ENCODE measurements around the gene GGA1.
"Not testable (repeated sequence)": the region's sequence is repeated elsewhere in the genome, so short reads cannot be mapped to it uniquely, and the experiment has no call there.

The GGA1 gene

DNA sequence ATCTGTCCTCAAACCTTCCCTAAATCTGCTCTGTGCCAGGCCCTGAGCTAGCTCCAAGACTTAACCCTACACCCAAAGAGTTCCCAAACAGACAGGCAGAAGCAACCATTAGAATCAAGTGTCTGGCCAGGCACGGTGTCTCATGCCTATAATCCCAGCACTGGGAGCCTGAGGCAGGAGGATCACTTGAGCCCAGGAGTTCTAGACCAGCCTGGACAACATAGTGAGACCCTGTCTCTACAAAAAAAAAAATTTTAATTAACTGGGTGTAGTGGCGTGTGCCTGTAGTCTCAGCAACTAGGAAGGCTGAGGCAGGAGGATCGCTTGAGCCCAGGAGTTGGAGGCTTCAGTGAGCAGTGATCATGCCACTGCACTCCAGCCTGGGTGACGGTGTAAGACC is 47.9 kb downstream of the GGA1 start:
- DNase-seq = not testable (repeated sequence)

DNA sequence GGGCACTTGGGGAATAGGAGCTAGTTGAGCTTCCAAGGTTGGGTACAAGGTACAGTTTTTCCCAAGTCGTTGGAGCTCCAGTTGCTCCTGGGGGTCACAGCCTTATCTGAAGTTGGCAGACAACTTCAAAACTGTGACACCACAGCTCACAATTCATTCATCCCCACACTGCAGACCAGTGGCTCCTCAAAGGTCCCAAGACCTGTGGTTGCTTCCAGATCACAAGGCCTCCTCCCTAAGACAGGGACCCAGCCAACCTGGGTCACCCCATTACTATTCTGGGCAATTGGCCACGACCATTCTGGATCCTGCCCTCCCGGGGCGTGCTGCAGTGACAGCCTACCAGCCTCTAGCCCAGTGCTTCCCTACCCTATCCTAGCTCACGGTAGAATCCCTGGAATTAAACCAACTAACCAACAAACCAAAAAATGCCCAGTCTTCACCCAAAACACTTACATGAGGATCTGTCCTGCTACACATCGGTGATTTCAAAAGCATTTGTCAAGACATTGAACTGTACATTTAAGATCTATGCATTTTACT is 49.0 kb downstream of the GGA1 start:
- DNase-seq = no peak

DNA sequence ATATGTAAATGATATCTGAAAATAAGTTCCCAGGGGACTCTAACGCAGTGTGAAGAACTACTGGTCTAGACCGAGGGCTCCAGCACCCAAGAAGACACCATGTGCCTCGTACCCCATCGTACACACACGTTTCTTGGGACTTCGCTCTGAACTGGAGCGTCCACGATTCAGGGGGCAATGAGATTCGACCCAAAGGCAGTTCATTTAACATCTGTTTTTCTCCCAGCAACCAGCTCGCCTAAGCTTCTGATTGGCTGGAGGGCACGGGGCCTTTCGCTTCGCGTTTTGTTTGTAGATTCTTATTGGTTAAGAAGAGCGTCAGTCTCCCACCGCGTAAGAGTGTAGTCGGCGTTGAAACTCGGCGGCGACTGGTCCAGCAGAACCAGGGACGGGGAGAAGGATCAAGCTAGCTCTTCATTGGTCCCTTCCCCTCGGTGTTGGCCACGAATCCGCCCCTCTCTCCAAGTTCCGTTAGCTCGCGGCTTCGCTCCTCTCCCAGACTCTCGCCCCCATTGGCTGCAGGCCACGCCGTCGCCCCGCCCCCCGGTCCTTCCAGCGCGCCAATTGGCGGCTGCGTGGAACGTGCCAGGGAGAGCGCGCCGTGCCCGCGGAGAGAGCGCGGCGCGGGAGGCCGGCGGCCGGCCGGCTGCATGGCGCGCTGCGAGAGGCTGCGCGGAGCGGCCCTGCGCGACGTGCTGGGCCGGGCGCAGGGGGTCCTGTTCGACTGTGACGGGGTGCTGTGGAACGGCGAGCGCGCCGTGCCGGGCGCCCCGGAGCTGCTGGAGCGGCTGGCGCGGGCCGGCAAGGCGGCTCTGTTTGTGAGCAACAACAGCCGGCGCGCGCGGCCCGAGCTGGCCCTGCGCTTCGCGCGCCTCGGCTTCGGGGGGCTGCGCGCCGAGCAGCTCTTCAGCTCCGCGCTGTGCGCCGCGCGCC is 49.8 kb downstream of the GGA1 start, which contains the start of gene PDXP:
Gene PDXP, plus strand, starts transcription at position 591 of the 933 bp plus-strand sequence. Its CDS starts 60 bp downstream, at position 651.
- DNase-seq = peak; percentile 98

DNA sequence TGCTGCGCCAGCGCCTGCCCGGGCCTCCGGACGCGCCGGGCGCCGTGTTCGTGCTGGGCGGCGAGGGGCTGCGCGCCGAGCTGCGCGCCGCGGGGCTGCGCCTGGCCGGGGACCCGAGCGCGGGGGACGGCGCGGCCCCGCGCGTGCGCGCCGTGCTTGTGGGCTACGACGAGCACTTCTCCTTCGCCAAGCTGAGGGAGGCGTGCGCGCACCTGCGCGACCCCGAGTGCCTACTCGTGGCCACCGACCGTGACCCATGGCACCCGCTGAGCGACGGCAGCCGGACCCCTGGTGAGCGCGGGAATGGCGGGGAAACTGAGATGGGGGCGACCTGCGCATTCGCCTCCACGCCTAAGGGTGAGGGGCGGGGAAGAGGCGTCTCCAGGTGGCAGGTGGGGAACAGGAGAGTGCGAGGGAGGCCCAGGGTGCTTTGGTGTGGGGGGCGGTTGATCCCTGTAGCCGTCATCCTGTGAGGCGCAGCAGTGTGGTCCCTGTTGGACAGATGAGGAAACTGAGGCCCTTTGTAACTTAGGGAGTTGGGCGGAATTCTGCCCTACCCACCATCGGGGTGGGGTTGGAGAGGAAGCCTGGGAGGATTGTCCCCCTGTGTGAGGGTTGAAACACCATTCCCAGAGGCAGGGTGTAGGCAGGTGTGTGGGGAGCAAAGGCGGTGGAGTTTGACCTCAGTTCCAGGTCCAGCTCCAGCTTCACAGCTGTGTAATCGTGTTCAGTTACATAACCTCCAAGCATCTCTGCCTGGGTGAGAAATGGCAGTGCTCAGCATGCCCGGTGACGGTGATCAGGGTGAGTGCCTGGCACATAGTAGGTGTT is 50.6 kb downstream of the GGA1 start:
- no peak for DNase-seq

DNA sequence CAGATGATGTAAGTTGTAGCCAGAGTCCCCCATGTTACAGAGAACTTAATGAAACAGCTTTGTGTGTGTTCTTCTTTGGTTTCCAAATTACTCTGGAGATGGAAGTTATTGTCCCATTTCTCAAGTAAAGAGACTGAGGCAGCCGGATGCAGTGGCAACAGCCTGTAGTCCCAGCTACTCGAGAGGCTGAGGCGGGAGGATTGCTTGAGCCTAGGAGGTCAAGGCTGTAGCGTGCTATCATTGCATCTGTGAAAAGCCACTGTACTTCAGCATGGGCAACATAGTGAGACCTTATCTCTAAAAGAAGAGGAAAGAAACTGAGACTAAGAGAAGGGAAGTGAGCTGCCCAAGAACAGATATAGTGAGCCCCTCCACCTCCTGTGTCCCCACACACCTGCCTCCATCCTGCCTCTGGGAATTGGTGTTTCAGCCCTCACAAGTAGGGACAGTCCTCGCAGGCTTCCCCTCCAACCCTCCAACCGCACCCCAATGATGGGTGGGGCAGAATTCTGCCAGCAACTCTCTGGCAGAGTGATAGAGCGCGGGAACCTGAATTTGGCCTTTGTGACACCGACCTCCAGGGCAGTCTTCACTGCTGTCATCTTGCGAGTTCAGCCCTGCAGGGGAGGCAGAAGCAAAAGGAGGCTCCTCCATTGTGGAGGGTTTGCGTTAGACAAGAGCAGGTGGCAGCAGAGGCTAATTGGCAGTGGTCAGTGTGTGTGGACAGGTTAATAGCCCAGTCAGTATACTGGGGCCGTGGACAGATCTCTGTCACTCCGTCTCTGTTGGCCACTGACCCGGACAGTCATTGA is 51.5 kb downstream of the GGA1 start:
- no peak for DNase-seq

DNA sequence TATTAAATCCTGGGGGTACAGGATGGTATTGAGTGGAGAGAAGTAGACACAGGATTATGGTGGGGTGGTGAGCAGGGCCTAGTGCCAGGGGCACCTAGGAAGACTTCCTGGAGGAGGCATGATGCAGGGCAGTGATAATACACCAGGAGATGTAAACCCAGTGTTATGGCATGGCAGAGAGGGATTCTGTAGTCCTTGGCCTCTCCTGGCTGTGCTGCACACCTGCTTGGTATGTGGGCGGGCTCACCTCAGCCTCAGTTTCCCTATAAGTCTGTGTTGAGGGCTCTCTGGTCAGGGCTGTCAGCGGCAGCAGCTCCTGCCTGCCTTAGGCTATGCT is 52.0 kb downstream of the GGA1 start:
- DNase-seq = no peak

DNA sequence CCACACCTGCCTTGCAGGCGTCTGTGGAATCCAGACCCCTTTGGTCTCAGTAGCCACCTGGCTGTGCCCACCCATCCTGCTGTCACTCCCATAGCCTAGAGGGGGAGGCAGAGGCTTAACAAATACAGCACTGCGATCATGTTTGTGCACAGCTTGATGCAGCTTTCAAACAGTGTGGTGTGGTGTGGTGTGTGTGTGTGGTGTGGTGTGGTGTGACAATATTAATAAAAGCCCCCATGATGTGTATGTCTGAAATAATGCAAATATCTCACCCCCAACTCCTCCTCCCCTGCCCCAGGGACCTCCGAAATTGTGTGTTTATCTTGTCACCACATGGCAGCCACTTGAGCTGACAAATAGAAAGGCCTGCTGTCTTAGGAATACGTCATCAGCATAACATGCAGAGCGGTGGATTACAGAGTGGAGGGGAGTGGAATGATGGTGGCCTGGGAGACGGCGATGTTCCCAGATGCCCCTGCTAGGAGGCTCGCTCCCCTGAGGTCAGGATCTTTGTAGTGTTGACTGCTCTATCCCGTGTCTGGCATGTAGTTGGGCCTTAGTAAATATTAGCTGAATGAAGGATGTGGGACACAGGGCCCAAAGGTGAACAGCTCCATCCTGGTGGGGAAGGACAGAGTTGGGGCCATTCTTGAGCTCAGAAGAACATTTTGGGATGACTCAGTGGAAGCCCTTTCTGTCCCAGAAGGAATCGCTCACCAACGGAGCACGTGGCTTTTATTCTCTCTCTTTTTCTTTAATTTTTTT is 52.7 kb downstream of the GGA1 start:
- no peak for DNase-seq

DNA sequence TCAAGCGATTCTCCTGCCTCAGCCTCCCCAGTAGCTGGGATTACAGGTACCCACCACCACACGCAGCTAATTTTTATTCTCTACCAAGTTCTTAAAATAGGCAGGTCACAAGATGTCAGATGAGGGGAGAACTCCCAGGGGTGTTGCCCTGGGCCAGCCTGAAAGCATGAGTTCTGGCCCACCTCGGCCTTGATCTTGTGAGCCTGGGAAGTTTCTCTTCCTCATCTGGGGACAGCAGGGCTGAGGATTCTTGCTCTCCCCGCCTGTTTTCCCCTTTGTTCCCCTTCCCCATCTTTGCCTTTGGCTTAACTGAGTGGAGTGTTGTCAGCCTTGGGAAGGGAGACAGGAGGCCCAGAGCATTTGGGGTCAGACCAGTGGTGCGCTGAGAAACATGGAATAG is 53.4 kb downstream of the GGA1 start:
- no peak for DNase-seq

DNA sequence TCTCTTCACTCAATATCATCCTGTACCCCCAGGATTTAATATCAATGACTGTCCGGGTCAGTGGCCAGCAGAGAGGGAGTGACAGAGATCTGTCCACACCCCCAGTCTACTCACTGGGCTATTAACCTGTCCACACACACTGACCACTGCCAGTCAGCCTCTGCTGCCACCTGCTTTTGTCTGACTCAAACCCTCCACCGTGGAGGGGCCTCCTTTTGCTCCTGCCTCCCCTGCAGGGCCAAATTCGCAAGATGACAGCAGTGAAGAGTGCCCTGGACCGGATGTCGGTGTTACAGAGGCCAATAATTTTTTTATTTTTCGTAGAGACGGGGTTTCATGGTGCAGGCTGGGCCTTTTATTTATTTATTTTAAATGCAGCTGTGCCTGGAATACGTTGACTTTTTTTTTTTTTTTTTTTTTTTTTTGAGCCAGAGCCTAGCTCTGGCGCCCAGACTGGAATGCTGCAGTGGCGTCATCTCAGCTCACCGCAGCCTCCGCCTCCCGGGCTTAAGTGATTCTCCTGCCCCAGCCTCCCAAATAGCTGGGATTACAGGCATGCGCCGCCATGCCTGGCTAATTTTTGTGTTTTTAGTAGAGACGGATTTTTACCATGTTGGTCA is 55.0 kb downstream of the GGA1 start:
- no peak for DNase-seq

DNA sequence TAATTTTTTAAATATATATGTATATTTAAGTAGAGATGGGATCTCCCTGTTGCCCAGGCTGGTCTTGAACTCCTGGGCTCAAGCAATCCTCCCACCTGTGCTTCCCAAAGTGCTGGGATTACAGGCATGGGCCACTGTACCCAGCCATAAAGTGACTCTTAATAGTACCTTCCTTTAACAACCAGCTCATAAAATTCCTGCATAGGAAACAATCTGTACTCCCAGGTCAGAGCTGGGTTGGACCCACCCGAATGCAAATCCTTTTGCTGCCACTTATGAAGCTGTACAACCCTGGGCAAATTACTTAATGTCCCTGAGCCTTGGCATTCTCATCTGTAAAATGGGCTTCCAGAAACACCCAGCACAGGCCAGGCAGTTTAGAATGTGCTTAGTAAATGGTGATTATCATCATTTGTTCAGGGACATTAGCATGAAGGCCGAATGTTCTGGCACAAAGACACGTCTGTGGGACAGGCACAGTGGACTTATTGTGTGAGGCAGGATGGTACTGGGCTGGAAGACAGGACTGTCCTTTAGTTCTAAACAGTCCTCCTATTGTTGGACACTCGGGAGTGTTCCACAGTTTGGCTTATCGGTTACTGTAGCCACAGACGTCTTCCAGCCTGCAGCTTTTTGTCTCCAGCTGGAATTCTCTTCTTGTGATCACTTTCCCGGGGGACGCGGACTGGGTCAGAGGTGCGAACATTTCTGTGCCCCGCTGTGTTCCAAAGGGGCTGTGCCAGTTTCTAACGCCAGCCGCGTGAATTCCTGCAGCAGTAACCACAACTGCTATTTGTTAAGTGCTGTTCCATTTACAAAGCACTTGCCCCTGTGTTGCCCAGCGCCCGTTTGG is 55.8 kb downstream of the GGA1 start:
- no peak for DNase-seq

DNA sequence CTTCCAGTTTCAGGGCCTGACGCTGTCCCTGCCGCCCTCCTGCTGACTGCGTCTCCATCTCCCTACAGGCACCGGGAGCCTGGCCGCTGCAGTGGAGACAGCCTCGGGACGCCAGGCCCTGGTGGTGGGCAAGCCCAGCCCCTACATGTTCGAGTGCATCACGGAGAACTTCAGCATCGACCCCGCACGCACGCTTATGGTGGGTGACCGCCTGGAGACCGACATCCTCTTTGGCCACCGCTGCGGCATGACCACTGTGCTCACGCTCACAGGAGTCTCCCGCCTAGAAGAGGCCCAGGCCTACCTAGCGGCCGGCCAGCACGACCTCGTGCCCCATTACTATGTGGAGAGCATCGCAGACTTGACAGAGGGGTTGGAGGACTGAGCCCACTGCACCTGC is 56.9 kb downstream of the GGA1 start:
- no peak for DNase-seq

DNA sequence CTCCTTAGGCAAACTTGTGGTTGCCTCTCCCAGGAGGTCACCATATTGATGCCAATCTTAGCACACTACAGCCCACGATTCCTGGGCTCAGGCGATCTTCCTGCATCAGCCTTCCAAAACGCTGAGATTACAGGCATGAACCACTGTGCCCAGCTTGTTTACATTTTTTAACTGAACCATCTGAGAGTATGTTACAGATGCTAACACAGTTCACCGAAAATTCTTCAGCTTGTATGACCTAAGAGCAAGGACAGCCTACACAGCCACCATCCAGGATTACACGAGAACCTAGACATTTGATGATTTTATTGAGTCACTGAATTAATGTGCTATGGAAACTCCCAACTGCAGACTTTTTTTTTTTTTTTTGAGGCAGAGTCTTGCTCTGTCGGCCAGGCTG is 61.0 kb downstream of the GGA1 start:
- no peak for DNase-seq

DNA sequence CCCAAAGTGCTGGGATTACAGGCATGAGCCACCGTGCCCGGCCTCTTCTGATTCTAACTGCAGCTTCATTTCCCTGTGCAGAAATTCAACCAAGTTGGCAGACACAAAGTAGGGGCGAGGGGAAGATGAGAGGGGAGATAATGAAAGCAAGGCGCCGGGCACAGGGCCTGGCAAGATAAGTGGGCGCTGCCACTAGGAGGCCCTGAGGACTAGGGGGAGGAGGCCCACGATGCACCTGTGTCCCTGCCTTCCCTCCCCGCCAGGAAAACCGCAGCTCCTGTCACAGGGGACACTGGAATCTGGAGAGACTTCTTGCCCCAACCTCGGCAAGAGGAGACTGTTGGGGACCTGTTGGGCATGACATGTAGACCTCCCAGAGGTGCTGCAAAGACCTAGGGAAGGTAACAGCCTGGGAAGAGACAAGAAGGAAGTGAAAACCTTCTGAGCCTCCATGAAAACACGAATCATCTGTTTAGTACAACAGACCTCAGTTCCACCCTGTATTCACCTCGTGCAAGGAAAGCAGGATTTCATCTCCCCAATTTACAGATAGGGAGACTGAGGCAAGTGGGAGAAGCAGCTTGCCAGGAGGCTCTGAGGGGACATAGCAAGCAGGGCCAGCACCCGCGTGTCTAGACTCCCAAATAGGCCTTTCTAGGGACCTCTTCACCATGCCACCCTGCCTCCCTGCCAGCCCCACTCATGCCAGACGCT is 63.7 kb downstream of the GGA1 start:
- no peak for DNase-seq

DNA sequence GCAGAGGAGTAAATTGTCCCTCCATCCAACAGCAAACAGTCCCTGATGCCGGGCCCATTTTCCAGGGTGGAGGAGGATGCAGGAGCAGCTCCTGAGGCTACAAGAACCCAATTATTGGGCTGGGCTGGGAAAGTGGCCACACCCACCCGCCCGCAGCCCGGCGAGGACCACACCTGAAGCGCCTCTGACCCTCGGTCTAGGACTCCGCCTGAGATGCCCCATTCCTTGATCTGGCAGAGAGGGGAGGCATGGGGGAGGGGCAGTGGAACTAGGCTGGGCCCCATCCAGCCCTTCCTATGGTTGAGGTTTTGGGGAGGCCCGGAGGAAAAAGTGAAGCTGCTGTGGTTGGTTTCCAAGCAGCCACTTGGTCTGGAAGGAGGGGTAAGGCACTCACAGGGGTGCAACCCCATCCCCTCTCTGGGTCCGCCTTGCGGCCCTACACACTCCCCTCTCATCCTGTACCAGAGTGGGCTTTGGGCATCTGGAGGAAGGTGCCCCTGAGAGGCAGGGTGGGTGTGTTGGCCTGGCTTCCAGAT is 64.4 kb downstream of the GGA1 start:
- DNase-seq = no peak

DNA sequence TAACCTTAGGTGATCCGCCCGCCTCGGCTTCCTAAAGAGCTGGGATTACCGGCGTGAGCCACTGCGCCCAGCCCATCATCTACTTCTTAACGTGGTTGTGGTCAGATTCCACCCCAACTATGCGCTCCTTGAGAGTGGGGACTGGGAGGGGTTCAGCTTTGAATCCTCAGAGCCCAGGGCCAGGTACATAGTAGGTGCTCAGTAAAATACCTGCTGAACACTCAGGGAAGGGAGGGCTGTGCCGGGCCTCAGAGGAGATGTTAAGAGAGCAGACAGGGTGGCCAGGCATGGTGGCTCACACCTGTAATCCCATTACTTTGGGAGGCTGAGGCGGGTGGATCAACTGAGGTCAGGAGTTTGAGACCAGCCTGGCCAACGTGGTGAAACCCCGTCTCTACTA is 65.6 kb downstream of the GGA1 start:
- DNase-seq = no peak

DNA sequence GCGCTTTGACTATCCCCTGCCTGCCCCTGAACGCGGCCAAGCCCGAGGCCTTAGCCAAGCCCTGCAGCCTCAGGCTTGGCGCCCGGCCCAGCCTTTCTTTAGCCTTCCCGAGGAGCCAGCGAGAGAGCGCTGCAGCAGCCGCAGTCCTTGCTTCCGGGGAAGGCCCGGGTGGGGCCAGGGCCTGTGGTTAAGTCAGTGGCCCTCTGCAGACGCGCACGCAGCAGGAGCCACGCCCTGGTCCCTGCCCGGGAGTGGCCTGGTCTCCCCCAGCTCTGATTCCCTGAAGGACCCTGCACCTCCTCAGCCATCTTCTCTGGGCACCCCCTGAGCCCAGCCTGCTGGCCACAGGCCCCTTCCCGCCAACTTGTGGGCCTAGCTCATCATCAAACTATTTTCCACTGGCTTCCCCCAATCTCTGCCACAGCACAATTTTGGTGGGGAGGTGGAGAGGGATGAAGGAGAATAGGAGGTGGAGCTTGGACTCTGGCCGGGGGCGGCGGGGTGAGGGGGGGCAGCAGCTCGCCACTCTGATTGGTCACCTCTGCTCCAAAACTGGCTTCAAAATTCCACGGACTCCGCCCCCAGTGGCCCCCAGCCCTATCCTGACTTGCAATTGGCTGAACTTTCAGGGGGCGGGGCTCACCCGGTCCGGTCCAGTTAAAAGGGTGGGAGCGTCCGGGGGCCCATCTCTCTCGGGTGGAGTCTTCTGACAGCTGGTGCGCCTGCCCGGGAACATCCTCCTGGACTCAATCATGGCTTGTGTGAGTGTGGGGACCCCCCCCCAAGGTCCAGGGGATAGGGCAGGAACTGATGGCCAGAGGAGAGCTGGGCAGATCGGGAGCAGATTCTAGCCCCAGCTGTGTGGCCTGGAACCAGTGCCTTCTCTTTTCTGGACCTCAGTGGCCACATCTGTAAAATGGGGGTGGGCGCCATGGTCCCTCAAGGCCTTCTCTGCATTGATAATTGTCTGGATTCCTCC is 66.6 kb downstream of the GGA1 start, which contains the start of gene LGALS1:
Gene LGALS1, plus strand, starts transcription at position 686 of the 979 bp plus-strand sequence. Its CDS starts 67 bp downstream, at position 753.
- DNase-seq = peak; percentile 58

DNA sequence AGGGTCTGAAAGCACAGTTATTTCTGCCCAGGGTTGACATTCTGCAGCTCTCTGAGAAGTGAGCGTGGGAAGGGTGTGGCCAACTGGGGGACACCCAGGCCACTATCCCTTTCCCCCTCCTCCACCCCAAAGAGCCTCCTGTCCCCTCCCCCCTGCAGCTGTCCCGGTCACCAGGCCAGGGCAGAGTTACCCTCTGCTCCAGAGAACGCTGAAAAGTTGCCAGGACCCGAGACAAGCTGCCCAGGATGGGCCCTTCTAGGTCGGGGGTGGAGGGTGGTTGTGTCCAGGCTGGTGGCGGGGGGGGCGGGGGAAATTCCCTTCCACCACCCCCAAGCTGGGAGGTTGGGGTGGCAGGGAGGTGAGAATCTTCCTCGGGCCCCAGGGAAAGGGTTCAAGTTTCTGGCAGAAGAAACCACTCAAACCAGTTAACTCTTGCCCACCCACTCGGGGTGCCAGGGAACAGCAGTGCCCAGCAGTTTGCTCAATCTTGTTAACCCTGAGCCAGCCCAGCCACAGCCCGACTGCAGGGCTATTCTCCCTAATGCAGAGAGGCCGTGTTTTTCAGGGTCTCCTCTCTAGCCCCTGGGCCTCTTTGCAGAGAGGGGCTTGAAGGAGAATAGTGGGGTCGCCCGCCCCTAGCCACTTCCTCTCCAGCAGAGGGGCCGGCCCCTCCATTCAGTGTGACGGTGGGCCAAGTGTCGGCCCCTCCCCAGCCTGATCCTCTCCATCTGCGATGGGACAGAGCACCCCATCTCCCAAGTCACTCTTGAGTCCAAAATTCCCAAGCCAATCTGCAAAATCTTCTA is 67.5 kb downstream of the GGA1 start:
- DNase-seq = no peak

Data from activated effector memory CD4-positive, alpha-beta T cell treated with Interleukin-2 at 50 U/mL for 16 hours (primary cell).